ENCODE data around the gene BLOC1S5. TPM values are rescaled to one million over a fixed set of nuclear protein-coding genes. Genes with fewer than 3 reads are reported as not detected.

Gene BLOC1S5
- total and polyA plus RNA-seq, 2 experiments from 2014 or later: 10.2 to 10.8 TPM

DNA sequence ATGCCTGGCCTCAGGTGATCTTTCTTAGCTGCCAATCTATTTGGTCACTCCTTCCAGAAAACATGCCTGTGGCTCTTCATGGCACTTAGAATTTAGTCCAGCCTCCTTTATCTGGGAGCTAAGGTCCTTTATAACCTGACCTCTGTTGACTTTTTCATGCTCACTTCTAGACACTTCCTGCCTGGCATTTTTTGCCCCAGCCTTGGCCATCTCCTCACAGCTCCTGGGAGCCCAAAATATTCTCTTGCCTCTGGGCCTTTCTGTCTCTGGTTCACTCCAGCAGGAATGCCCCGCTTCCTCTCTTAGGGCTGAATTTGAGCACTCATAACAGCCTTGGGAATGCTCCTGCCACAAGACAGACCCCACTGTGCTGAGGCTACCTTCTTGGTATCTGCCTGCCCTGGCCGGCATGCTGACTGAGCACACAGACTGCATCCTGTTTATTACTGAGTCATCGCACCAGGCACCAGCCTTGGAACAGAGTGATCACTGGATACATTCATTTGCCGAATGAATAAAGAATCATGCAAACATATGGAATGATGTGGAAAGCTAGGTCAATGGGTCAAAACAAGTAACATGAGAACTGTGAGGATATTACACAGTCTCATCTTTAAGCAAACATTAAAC lies 44.0 kb upstream of the BLOC1S5 start:
- Histone ChIP-seq H3K27ac (no peak overlapping the region), H3K4me3 (no peak overlapping the region), H3K4me1 (ENCODE audit: low read depth) (peaks cover 9% of the 10 kb centered on the region), H3K9me3 (ENCODE audit: low read depth) (no peaks in the 10 kb centered on the region), H3K36me3 (no peaks in the 10 kb centered on the region), H3K27me3 (peaks cover 4% of the 10 kb centered on the region)
- TF ChIP-seq, protein P1, sequence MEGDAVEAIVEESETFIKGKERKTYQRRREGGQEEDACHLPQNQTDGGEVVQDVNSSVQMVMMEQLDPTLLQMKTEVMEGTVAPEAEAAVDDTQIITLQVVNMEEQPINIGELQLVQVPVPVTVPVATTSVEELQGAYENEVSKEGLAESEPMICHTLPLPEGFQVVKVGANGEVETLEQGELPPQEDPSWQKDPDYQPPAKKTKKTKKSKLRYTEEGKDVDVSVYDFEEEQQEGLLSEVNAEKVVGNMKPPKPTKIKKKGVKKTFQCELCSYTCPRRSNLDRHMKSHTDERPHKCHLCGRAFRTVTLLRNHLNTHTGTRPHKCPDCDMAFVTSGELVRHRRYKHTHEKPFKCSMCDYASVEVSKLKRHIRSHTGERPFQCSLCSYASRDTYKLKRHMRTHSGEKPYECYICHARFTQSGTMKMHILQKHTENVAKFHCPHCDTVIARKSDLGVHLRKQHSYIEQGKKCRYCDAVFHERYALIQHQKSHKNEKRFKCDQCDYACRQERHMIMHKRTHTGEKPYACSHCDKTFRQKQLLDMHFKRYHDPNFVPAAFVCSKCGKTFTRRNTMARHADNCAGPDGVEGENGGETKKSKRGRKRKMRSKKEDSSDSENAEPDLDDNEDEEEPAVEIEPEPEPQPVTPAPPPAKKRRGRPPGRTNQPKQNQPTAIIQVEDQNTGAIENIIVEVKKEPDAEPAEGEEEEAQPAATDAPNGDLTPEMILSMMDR (IDR thresholded peaks at IDR 0.05; ENCODE audit: low read depth, low read length): no peak
- peak in 1 of 2 donors; percentile 80 for DNase-seq (ENCODE audit: low read depth in 1 of 2, low spot score in 1 of 2)

DNA sequence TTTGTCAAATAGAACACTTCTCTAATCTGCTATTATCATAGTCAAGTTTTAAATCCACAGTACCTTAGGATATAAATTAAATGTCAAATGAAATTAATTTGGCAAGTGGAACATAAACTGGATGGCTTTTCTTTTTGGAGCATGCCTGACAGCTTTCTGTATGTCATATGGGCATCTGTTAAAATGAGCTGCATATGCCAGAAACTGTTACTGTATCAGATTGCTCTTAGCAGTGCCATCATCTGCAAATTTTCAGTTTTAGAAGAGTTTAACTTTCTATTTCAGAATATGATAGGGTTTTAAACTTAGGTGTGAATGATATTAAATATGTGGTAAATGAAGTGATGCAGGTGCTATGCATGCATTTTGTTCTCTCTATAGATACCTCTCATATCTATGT lies 41.6 kb upstream of the BLOC1S5 start:
- H3K9me3 ChIP-seq (ENCODE audit: low read depth): no peaks in the 10 kb centered on the region
- H3K4me3 ChIP-seq: no peak overlapping the region
- no peak overlapping the region for H3K27ac ChIP-seq

DNA sequence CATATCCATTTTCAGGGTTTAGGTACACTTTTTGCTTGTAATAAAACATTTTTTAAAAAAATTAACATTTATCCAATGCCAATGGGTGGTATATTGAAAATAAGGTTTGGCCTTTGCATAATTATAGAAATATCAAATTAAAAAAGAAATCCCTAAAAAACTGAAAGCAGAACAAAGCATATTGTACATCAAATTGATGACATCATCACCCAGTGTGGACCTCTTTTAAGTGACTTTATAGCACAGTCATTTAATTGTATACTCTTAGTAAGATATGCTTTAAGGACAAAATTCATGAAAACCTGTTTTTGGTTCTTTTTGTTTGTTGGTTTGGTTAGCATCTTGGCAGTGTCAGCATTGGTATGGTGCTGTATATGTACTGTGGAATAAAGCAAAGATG lies 39.5 kb upstream of the BLOC1S5 start:
- Histone ChIP-seq H3K4me3 (no peak overlapping the region), H3K4me1 (ENCODE audit: low read depth) (peaks cover 5% of the 10 kb centered on the region), H3K36me3 (no peaks in the 10 kb centered on the region), H3K27ac (no peak overlapping the region), H3K9me3 (ENCODE audit: low read depth) (no peaks in the 10 kb centered on the region), H3K27me3 (peaks cover 4% of the 10 kb centered on the region)
- TF ChIP-seq, protein P1 (IDR thresholded peaks at IDR 0.05; ENCODE audit: low read depth, low read length): no peak
- DNase-seq (ENCODE audit: low read depth in 1 of 2, low spot score in 1 of 2): no peak

More for the DNA sequence above, 41.6 kb upstream of the BLOC1S5 start:
- TF ChIP-seq, protein P1 (IDR thresholded peaks at IDR 0.05; ENCODE audit: low read depth, low read length): no peak
- no peaks in the 10 kb centered on the region for H3K36me3 ChIP-seq
- H3K4me1 ChIP-seq (ENCODE audit: low read depth): peaks cover 13% of the 10 kb centered on the region
- H3K27me3 ChIP-seq: peaks cover 4% of the 10 kb centered on the region
- no peak for DNase-seq (ENCODE audit: low read depth in 1 of 2, low spot score in 1 of 2)

DNA sequence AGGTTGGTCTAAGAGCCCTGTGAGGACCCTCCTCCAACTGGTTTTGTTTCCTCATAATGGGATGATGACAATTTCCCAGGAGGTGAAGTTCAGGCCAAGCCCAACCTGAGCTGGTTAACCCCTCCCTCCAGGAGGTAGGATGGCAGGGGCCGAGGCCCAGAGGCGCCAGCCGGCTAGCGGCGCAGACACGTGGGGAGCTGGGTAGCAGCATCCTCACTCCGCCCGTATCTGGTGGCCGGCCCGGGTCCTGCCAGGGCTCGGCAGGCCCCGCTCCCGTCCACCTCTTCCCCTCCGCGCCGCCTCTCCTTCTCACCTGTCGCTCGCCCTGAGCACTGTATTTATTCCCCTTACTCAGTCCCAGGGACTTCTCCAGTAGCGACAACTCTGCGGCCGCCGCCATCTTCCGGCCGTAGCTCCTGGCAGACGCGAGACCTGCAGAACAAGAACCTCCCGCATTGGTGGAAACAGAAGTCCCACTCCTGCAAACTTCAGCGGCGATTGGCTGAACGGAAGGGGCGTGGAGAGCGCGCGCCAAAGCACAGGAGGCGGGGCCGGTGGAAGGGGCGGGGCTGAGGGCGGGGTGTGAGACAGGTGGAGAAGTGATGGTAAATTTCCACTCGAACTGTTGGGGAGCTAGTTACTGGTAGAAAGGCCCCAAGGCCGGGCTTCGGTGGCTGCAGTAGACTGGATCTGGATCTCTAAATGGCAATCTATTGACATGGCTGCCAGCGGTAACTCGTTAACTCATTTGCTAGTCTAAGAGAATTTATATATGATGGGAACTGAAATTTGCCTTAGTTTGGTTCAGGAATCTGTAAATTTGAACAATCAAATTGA lies 38.2 kb upstream of the BLOC1S5 start, which contains the start of gene EEF1E1:
EEF1E1 (minus strand) TSS at position 427 of the 837 bp plus-strand sequence; CDS start at position 400, 27 bp downstream.
- no peaks in the 10 kb centered on the region for H3K9me3 ChIP-seq (ENCODE audit: low read depth)
- H3K27me3 ChIP-seq: peaks cover 4% of the 10 kb centered on the region
- H3K4me3 ChIP-seq: peak within 1 kb of the TSS; percentile 94
- peak; percentile 95 to 96 for DNase-seq (ENCODE audit: low read depth in 1 of 2, low spot score in 1 of 2)
- H3K27ac ChIP-seq: peak within 1 kb of the TSS; percentile 17
- TF ChIP-seq, protein P1 (IDR thresholded peaks at IDR 0.05; ENCODE audit: low read depth, low read length): no peak
- H3K36me3 ChIP-seq: no peaks in the 10 kb centered on the region
- peaks cover 5% of the 10 kb centered on the region for H3K4me1 ChIP-seq (ENCODE audit: low read depth)

- Histone ChIP-seq H3K9me3 (ENCODE audit: low read depth) (no peaks in the 10 kb centered on the region), H3K27ac (no peak overlapping the region), H3K4me3 (no peak overlapping the region), H3K36me3 (peaks cover 15% of the 10 kb centered on the region), H3K27me3 (no peaks in the 10 kb centered on the region), H3K4me1 (ENCODE audit: low read depth) (peaks cover 5% of the 10 kb centered on the region)
- DNase-seq (ENCODE audit: low read depth in 1 of 2, low spot score in 1 of 2): no peak
- TF ChIP-seq, protein P1 (IDR thresholded peaks at IDR 0.05; ENCODE audit: low read depth, low read length): no peak
These were observed 36.1 kb upstream of the BLOC1S5 start for GRCh38 chr6:8100159-8100854.
